HG02571 (cell line): ENCODE results near the gene HS6ST3.
"Not testable (repeated sequence)": the region's sequence is repeated elsewhere in the genome, so short reads cannot be mapped to it uniquely, and the experiment has no call there.

Source experiments
- ATAC-seq: cut with Tn5 transposase; IDR thresholded peaks from one replicate; pipeline ENCODE4 v1.9.1; 2021; ENCODE audit warnings: mild to moderate bottlenecking, moderate library complexity; ENCODE audit not compliant: unreplicated experiment

HS6ST3 gene

DNA sequence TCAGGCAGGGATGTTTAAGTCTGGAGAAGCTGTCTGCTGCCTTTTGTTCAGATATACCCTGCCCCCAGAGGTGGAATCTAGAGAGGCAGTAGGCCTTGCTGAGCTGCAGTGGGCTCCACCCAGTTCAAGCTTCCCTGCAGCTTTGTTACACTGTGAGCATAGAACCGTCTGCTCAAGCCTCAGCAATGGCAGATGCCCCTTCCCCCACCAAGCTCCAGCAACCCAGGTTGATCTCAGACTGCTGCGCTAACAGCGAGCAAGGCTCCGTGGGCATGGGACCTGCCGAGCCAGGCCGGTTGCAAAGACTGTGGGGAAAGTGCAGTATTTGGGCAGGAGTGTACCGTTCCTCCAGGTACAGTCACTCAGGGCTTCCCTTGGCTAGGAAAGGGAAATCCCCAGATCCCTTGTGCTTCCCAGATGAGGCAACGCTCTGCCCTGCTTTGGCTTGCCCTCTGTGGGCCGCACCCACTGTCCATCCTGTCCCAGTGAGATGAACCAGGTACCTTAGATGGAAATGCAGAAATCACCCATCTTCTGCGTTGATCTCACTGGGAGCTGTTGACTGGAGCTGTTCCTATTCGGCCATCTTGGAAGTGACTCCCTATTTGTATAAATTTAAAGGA, 434.6 kb downstream of the HS6ST3 start:
- not testable (repeated sequence) for ATAC-seq

DNA sequence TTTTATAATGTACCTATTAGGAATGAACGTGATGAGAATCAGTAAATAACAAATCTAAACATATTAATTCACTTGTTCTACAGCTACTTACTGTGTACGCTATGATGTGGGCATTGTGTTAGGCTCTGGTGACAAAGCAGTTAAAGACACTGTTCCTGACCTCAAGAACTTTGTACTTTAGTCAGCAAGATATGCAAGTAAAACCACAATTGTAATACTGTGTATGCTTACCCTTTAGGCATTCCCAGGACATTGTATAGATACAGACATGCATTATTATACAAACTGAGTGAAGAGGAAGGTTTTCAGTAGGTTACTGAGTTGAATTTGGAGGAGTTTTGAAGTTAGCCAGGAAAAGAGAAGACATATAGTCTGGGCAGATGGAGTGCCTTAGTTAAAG, 435.8 kb downstream of the HS6ST3 start:
- ATAC-seq, result no peak

DNA sequence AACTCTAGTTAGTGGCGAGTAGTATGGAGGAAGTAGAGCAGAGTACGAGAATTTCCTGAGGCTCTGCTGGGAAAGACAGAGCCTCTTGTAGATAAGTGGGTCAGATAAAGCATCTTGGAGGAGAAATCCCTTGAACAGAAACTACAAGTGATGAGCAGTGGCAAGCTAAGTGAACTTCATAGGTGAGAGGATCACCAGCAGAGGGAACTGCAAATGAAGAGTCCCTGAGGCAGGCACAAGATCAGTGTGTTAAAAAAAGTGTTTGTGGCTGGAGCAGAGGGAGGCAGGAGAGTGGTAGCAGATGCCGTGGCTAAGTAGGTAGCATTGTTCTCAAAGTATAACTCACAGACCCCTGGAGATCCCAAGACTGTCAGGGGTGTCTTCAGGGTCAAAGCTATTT, 437.6 kb downstream of the HS6ST3 start:
- ATAC-seq, result no peak

GRCh38 chr13:96532804-96533203, 442.9 kb downstream of the HS6ST3 start:
- ATAC-seq, result no peak

- no peak for ATAC-seq
Observed at GRCh38 chr13:96533408-96533807, 443.5 kb downstream of the HS6ST3 start.

DNA sequence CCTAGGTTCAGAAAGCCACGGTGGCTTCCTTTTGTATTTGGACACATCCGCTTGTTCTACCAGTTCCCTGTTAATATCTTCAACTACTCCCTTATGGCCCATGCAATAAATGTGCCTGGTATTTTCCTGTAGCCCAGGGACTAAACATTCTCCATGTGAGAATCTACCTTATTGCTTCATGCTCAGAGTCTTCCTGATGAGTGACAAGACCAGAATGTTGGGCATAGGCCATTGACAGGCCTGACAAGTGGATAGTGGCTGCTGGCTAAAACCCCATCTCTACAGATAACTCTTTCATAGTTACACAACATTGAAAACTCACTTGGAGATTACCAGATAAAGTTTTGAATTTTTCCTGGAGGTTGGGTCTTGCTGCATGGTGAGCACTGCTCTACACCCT, 449.9 kb downstream of the HS6ST3 start:
- ATAC-seq, result no peak

DNA sequence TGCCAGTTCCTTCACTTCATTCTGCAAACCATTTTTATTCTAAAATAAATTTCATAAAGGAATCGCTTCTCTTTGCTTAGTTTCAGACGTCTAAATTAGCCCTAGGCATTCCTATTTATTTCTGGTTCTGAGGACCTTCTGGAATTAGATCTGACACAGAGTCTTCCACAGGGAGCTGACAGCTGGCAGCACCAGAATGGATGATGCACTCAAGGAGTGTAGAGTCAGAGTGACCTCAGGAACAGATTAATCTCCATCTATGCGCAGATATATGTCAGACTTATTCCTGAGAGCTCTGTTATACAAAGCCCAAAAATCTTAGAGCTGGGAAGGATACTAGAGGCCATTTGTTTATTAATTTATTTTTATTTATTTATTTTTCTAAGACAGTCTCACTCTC, 450.8 kb downstream of the HS6ST3 start:
- ATAC-seq, result no peak

DNA sequence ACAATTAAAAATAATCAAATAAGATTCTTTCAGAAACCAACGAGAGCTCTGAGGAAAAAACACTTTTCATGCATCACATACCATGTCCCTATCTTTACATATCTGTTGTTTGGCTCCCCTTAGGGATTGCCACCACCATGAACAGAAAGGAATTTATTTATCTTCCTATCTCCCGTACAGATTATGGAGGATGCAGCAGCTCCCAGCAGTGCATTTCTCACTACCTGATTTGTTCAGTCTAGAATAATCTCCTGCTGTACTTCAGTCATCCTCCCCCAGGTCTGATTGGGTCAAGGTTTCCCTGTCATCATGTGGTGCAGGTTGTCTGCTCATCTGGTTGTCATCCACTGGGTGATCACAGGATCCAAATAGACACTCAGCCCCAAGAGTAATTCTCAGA, 453.1 kb downstream of the HS6ST3 start:
- no peak for ATAC-seq

- ATAC-seq, result no peak
Observed at GRCh38 chr13:96544957-96545356, 455.1 kb downstream of the HS6ST3 start.

DNA sequence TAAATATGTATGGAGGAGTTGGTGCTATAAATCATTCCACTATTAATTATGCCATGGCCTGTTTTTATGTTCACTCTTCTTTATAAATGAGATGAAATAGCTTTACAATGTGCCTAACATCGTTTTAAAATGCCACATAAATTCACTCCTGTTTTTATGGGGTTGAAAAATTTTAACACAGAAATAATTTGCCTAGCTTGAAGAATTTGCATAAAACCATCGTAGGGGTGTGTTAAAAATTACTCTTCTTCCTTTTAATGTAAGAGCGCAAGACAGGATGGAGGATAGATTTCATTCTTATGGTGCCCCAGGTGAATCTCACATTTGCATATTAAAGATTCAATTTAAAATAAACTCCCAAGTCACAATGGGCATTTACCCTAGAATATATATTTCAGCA, 456.6 kb downstream of the HS6ST3 start:
- ATAC-seq, result no peak

DNA sequence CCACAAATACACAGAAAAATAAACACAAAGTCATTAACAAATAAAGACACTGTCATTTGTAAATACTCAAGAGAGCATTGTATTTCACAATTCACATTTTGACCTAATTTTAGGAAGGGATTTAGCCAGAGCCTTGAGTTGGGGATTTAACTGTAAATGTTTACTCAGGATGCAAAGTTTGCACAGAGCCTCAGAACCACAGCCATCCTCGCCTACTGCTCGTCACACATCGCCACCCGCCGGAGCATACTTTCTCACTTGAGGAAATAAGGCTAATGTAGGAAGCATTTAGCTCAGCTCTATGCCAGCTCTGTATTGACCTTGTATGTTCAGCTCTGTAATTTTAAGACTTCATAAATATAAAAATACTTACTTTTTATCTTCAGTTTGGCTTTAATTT, 461.6 kb downstream of the HS6ST3 start:
- no peak for ATAC-seq

DNA sequence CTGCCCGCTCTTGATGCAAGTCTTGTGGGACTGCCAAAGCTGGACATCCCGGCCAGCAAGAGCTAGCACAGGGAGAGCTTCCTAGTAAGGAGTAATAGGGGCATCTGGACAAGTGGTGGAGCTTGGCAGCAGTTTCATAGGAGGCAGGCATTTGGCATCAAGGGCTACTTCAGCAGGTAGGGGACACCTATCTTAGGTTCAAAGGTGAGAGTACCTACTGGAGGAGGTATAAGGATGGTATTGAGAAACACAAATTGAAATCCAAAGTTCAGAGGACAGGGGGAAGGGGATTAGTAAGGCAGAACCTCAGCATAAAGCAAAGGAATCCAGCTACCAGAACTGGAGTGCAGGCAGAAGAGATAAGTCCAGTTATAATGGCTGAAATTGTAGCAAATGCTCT, 462.7 kb downstream of the HS6ST3 start:
- no peak for ATAC-seq

GRCh38 chr13:96553796-96554195, 463.9 kb downstream of the HS6ST3 start:
- ATAC-seq, result no peak

GRCh38 chr13:96573563-96573962, 483.7 kb downstream of the HS6ST3 start:
- no peak for ATAC-seq

DNA sequence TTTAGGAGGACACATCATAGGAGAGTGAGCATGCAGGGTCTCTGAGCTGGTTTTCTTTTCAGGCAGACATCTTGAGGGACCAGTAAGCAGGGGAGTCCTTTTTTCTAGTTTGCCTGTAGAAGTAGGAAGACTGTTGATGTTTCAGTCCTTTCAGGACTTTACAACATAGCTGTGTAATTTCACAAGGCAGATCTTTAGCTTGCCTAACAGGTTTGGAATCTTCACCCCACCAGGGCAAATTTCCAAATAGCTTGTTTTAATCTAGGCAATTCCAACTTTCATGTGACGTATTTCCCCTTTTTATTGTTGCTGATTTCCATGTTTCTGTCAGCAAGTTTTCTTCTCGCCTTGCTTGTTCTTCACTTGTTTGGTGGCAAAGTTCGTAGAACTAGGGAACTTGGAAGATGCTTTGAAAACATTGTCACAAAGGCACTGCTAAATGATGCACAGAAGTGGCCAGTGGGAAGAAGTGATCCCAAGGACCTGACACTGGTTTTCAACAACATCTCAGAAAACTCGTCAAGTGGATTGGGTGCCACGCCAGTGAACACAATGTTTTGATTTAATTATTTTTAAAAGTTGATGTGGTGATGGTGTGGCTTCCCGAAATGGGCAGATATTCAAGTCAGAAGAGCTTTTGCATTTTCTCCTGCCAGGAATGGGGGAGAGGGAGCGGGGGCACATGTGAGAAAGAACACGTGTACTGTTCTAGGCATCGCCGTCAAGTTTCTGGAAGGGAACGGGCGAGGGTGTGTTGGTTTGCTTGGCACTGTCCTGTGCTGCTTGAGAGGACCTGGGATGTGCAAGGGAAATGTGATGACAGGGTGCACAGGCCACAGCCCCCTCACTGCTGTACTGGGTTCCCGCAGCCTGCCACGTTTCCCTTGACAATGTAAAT, 485.8 kb downstream of the HS6ST3 start:
- ATAC-seq, result no peak

DNA sequence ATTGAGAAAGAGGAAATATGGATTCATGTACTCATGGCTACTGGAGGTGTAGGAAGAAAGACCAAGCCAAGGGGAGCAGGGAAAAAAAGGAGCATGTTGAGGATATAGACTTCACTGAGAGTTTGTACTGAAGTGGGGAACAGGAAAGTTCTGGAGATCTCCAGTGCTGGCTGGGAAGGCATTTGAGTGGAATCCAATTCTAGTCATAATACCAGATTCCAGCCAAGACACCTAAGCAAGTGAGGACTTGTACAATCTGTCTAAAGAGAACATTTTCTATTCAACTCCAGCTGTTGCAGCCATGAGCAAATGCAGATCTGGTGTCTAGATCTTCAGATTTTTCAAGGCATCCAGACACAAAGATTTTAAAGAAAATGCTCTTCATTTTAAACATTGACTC, 491.8 kb downstream of the HS6ST3 start:
- ATAC-seq, result no peak

DNA sequence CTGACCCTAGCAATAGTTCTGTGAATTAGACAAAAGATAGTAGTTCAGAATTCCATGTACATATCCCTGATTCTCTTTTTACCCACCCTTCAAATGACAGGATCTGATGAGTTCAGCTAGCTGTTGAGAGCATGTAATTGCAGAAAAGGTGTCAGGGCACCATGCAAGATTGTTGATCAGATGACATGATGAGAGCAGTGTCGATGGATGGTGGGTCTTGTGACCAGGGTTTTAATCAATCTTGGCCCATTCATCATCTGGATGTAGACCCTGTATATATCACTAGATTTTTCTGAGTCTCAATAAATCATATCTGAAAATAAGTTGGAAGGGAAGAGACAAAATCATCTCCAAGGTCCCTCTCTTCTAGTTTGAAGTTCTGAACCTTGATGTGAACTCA, 525.3 kb downstream of the HS6ST3 start:
- ATAC-seq, result no peak

- ATAC-seq, result no peak
Observed at GRCh38 chr13:96617528-96617927, 527.6 kb downstream of the HS6ST3 start.

DNA sequence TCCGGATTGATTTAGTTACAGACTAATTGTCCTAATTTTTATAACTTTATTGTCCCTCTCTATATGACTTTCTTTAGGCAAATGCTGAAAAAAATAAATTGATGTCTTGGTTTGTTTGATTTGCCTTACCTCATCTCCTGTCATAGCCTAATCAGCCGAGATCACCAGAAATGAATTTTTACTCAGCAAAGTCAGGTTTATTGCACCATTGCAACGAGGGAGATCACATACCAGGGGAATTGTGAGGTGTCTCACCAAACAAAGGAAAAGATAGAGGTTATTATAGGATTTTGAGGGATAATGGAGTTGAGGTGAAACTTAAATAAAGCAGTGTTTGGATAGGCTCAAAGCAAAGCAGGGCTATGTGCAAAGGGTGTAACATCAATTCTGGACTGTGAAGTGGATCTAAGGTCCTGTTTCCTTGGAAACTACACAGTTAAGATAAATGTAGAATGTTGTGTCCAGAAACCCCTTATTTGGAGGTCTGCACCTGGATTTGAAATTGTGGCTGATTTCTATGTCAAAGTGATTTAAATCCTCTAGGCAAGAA, 531.8 kb downstream of the HS6ST3 start:
- no peak for ATAC-seq

GRCh38 chr13:96629331-96629730, 539.4 kb downstream of the HS6ST3 start:
- ATAC-seq, result no peak

- no peak for ATAC-seq
Observed at GRCh38 chr13:96632536-96633320, 542.8 kb downstream of the HS6ST3 start.
